HG02678 (cell line): ENCODE results near the gene RPL23.

Experiments used
- ATAC-seq: cut with Tn5 transposase; IDR thresholded peaks from one replicate; pipeline ENCODE4 v1.9.1; 2021; ENCODE audit warnings: mild to moderate bottlenecking, moderate library complexity; ENCODE audit not compliant: unreplicated experiment

RPL23 gene

GRCh38 chr17:38800237-38800760 lies 53.2 kb downstream of the RPL23 start:
- no peak for ATAC-seq

GRCh38 chr17:38799501-38800236 lies 53.9 kb downstream of the RPL23 start, which contains the start of gene PIP4K2B:
PIP4K2B (minus strand) TSS chr17:38799556; CDS start chr17:38799424, 132 bp downstream.
- ATAC-seq: peak; percentile 82

- peak; percentile 20 for ATAC-seq
Measured at GRCh38 chr17:38798614-38799500, 54.7 kb downstream of the RPL23 start.
